ENCODE data around the gene OR2V2.
A peak's percentile ranks its signal among the peaks of the same experiment; 100 is the strongest.

OR2V2 gene

DNA sequence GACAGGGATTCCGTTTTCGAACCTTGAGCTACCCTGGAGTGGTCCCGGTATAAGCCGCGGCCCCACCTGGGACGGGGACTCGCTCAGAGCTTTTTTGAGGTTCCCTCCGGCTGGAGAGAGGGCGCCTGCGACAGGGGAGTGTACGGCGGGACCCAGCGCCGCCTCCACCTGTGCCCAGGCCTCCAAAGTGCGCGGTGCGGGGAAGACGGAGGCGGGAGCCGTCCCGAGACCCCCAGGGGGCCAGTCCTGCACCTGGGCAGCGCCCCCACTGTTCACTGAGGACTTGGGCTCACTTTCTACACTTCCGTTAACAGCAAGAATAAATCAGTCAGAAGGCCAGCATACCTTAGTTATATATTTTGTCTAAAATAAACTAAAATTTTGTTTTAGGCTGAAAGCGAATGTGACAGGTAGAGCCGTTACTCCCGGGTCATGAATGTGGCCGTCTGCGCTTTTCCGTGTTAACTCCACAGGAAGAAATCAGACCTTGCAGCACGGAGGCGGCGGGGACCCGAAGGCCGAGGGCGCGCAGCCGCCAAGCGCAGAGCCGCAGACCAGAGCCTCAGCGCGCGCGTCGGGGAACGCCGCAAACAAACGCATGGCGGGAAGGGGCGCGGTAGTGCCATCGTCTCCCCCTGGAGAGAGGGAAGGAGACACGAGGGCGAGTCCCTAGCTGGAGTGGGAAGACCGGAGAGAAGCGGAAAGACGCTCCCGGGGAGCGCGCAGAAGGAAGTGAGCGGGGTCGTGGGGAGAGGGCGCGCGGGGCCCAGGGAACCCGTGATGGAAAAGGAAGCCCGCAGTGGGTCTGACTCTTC, 43.5 kb downstream of the OR2V2 start:
- DNase-seq (ENCODE audit: low spot score), result peak; percentile 57

DNA sequence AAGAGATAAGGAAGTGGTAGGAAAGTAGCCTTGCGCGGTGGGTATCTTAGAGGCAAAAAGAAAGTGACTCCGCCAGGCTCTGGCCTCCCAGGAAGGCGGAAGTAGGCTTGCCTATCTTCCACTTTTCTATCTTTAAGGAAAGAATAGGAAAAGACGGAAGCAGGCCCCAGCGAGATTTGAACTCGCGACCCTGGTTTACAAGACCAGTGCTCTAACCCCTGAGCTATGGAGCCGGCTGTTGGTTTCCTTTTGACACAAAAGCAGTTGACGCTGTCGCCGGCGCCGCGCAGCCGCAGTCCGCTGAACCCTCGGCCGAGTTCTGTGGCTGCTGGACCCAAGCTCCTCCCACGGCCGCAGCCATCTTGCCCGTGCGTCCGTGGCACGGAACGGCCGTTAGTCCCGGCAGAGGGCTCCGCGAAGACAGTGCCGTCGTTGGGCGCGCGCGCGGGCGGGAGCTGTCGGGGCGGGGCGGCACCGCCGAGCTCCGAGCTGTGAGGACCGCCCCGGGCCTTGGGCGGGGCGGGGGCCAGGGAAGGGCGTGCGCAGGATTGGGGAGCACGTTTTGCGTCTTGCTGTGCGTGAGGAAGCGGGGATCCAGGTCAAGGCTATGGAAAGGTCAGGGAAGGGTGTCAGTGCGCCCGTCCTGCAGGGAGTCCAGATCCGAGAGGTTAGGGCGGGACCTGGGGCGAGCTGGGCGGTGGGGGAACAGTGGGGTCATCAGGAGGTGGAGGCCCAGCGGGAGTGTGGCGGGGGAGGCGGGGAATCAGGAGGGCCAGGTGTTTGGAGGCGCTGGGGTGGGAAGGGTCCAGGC, 44.3 kb downstream of the OR2V2 start:
- DNase-seq (ENCODE audit: low spot score), result peak; percentile 97

DNA sequence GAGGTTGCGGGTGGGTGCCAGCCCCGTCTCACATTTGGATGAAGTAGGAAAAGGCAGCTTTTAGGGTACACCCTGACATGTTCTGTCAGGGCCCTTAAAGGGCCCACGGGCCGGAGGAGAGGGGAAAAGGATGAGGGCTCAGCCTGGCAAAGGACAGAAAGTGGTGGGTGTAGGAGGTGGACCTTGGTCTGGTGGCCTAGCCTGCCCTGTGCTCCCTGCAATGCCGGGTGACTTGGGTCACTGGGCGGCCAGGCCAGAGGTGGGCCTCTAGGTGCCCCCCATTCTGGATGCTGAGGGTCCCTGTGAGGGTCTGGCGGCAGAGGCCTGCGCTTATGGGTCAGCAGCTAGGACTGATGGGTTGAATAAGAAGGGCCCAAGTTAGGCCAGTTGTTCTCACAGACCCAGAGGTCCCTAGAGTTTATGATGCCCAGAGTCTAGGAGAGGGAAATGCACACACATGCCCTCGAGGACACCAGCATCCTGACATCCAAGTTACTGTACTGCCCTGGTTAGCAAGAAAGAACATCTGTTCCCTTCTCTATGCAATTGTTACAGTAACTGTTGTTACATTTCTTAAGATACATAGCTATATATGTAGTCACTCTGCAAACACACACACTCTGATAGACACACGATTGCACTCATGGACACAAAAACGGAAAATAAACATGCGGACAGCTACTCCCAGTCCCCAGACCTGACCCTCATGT, 45.1 kb downstream of the OR2V2 start:
- DNase-seq (ENCODE audit: low spot score), result no peak

DNA sequence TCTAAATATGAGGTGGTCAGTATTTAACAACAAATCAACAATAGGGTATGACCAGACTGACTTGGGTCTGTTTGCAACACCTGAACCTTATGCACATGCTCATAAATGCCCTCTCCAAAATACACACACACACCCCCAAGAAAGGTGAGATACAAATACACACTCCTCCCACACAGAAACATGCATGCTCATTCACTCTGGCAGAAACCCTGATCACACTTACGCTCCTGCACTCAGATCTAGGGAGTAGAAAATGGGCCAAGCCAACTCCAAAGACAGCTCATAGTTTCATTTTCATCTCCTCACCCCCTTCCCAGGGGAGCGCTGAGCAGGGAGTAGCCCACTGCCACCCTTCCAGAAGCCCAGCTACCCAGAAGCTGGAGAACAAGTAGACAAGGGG, 46.3 kb downstream of the OR2V2 start:
- no peak for DNase-seq (ENCODE audit: low spot score)

DNA sequence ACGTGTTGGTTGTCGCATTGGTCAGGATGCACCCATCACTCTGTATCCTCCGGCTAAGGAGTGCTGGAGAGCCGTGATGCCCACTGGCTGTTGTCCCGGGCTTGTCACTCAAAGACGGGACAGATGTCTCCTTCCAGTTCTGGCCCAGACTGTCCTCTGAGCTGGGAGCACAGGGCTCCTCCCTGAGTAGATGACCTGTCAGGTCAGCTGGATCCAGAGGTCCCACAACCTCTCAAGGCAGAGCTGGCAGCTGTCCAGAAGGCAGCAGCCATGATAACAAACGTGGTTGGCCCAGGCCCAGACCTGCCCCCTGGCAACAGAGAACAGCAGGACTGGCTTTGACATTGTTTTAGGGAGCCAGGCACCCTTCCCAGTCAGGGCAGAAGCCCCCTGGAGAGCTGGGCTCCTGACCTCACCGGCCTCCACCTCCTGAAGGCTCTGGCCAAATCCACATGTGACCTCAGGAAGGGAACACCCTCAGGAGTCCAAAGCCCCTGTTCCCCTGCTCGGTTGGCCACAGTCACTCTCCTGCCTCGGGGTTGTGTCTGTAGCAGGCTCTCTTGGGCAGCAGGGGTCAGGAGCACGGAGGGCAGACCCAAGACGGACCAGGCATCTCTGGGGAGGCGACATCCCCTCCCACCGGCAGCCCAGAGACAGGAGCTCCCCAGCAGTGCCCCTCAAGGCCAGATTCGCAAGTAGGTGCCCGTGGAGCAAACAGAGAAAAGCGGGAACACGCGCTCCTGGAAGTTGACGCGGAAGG, 47.3 kb downstream of the OR2V2 start:
- DNase-seq (ENCODE audit: low spot score), result no peak

DNA sequence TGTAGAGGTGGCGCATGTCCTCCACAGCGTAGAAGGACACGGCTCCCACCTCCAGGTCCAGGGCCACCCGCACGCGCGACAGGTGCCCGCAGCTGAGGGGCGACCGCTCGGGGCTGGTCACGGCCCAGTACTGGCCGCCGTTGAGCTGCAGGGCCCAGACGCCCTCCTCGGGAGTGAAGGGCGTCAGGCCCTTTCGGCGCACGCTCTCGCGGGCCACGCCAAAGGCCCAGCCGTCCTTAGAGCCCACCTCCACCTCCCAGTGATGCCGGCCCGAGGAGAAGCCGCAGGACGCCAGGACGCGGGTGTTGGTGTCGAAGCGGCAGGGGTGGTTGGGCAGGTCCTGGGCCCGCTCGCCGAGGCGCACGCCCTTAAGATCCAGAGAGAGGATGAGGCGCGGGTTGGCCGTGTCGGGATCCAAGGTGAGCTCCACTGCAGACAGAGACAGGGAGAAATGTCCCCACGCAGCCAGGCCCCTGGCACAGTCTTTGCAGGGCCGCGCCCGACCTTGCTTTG, 47.9 kb downstream of the OR2V2 start:
- DNase-seq (ENCODE audit: low spot score), result no peak

DNA sequence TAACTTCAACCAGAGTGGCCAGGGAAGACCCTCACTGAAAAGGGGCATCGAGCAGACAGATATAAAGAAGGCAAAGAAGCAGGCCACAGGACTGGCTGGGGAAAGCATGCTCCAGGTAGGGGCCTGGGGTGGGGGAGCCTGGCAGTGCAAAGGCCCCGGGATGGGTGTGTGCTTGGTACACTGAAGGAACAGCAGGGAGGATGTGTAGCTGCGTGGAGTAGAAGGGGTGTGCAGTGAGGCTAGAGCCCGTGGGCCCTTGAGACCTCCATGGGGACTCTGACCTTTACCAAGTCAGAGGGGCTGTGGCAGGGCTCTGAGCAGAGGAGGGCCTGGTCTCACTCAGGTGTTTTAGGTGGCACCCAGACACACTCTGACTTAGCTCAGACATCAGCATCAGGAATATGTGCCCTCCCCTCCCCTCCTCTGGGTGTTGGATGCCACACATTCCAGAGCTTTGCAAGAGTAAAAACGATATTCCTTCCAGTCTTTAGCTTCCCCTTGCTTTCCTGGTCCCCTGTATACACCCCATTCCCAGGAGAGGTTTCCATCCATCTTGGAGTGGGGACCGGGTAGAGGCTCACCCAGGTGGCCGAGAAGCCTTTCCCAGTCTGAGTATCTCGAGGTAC, 50.1 kb downstream of the OR2V2 start:
- no peak for DNase-seq (ENCODE audit: low spot score)

DNA sequence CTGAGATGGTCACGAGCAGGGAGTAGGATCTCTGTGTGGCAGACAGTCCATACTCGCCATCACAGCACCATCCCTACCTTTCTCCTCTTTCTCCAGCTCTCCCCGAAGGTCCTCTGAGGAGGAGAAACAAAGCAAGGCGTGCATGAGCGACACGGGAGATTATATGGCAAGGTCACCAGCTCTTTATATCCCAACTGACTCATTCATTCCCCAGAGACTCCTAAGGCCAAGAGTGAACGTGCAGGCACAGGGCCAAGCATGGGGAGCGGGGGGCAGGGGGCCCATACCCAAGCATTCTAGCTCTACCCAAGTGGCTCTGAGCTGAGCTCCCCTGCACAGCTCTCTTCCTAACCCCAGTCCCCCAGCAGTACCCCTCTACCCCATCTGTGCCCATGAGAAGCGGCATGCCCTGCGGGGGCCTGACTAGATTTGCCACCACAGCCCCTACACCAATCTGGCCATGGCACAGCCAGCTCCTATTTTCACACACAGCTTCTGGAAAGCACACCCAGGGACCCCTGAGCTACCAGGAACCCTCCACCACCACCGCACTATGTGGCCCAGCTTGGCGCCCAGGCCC, 50.8 kb downstream of the OR2V2 start:
- DNase-seq (ENCODE audit: low spot score), result no peak

DNA sequence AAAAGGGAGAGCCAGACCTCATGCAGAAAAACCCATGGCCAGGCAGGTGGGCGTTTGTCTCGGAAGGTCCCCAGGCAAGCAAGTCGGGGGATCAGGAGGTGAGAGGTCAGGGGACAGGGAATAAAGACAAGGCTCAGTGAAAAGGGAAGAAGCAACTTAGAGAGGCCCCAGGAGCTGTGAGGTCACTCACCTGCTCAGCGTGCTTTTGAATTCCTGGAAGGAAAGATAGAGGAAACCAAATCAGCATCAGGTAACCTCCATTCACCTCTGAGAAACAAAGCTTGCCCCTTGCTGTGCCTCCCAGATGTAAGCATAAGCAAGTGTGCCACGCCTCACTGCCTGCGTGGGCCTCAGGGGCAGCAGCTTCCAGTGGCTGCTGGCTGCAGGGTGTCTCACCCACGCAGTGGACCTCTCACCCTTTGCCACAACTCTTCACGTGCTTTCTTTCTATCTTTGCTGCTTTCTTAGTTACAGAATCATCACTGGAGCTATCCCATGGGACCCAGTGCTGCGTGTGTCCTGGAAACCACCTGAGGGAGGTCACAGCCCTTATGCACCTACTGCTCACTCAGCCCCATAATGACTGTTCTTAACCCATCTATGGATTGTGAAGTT, 51.6 kb downstream of the OR2V2 start:
- DNase-seq (ENCODE audit: low spot score), result no peak

DNA sequence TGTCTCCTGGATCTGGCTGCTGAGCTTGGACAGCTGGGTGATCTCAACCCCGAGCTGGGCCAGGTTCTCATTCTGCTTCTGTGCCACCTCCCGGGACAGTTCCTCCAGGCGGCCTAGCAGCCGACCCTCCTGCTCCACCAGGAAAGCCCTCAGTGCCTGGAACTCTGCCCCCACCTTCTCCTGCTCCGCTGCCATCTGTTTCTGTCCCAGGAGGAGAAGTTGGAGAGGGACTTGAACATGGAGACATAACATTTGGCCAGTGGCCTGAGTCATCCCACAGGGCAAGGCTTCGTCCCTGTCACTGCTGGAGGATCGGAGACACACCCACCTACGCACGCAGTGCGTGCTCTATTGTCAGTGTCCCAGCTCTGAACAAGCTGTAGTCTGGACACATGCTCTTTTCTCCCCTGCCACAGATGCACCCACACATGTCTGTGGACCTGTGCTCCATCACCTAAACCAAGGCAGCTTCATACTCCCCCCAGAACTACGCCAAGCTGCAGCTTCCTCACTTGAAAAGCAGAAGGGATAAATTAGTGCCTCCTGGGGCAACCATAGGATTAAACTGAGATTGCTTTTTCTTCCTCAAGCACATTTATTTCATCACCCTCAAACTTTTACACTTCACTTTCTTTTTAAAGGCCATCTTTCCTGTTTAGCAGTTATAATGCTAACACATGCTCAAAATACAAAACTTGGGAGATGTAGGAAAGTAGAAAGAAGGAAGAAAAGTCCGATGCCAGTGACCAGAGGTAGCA, 52.7 kb downstream of the OR2V2 start:
- DNase-seq (ENCODE audit: low spot score), result no peak

DNA sequence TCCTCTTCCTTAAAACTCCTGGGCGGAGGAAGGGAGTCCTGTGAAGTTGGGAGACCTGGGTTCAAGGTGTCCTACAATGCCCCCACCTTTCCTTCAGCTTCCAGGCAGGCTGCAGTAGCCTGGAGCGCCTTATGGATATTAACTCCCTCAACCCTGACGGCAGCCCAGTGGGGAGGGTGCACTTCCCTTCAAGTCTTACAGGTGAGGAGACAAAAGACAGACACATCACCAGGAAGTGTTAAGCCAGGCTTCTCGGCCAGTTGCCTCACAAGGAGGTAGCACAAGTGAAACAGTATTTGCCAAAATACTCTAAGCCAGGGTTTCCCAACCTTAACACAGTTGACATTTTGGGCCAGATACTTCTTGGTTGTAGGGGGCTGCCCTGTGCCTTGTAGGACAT, 53.4 kb downstream of the OR2V2 start:
- no peak for DNase-seq (ENCODE audit: low spot score)

DNA sequence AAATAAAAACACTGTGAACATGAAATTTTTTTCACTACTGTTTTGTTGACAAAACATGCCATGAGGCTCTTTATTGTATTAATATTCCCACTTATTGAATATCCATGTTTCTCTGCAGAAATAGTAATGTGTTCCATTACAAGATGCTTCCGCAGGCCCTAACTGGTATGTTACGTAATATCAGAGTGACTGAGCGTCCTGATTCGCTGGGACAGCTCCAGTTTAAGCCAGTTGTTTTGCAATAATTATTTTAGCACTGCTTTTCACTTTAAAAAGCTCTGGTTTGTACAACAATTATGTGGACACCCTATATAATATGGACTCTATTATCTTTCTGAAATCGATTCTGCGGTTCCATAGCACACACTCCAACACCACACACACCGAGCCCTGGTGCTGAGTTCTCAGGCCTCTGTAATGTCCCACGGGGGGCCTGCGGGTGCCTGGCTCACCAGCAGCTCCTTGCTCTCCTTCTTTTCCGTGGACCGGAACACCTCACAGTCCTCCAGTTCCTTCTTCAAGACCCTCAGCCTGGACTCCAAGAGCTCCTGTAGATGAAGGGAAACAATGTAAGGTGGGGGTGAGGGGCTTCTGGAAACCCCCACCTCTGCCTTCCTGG, 55.8 kb downstream of the OR2V2 start:
- no peak for DNase-seq (ENCODE audit: low spot score)

DNA sequence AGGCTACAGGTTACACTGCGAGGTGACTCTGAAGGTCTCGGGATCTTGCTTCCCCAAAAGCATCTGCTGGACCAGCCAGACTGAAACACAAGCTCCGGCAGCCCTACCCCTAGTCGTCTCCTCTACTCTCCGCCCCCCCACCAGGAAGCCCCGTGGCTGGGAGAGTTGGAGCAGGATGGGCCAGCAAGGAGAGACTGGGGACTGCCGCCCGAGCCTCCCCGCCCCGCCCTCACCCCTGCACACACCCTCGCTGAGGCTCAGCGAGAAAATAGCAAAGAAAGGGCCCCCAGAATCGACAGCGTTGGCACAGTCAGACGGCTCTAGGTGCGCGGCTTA, 56.4 kb downstream of the OR2V2 start:
- no peak for DNase-seq (ENCODE audit: low spot score)

DNA sequence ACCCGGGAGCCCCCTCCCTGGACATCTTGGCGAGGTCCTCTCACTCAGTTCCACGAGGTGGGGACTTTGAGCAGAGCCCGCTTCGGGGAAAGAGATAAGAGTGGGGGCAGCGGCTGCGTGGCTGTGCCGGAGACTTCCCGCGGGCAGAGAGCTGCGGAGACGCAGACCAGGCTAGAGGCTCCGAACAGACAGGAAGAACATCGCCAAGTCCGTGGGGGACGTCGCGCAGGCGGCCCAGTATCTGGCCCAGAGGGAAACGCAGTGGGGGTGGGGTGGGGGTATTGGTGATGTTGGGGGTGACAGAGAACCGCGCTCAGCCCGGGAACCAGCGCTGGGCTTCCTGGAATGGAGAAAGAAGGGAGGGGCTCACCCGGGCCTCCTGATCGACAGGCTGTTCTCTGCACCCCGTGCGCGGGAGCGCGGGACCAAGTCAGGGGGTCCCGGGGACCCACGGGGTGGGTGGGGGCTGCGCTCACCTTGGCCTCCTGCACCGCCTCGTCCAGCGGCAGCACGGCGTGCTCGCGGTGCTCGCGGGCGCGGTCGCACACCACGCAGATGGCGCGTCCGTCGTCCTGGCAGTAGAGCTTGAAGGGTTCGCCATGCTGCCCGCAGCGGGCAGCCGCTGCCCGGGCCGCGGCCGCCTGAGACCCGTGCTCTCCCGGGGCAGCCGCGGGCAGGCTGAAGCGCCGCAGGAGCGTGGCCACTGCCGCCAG, 56.9 kb downstream of the OR2V2 start:
- DNase-seq (ENCODE audit: low spot score), result peak; percentile 41

DNA sequence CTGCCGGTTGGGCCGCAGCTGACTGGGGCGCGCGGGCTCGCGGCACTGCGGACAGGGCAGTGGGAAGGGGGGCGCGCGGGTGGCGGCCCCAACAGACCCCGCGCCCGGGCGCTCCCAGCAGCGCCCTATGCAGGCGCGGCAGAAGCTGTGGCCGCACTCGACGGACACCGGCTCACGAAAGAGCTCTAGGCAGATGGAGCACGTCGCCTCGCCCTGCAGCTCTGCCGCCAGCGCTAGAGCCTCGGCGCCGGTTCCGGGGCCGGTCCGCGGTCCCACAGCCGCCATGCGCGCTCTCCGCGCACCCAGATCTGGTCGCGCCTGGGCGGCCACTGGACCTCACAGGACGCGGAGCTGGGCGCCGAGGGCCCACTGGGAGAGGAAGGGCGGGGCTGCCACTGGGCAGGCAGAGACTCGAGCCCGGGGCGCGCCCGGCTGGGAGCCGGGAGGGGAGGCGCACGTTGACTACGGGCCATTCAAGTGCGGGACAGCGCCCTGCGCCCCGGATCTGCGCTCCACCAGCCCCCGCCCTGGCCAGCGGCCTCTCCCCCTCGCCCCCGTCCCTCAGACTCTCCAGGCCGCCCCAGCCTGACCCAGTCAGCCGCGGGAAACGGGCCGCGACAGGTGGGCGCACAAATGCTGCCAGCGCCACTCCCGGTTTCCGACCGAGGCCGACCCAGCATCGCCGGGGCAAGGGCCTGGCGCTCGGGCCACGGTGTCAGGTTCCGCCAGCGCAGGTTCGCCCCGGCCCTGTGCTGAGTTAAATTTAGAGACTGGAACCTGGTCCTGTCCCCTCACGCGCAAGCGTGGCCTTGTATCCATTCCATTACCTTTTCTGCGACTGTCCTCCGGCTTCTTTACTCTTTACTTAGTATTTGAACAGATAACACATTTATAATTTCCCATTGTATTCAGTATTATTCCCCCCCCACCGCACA, 57.7 kb downstream of the OR2V2 start, which contains the start of gene TRIM7:
Gene TRIM7 (minus strand): TSS at position 371 of the 935 bp plus-strand sequence. CDS start 86 bp downstream, at position 285.
- DNase-seq (ENCODE audit: low spot score), result peak; percentile 74

DNA sequence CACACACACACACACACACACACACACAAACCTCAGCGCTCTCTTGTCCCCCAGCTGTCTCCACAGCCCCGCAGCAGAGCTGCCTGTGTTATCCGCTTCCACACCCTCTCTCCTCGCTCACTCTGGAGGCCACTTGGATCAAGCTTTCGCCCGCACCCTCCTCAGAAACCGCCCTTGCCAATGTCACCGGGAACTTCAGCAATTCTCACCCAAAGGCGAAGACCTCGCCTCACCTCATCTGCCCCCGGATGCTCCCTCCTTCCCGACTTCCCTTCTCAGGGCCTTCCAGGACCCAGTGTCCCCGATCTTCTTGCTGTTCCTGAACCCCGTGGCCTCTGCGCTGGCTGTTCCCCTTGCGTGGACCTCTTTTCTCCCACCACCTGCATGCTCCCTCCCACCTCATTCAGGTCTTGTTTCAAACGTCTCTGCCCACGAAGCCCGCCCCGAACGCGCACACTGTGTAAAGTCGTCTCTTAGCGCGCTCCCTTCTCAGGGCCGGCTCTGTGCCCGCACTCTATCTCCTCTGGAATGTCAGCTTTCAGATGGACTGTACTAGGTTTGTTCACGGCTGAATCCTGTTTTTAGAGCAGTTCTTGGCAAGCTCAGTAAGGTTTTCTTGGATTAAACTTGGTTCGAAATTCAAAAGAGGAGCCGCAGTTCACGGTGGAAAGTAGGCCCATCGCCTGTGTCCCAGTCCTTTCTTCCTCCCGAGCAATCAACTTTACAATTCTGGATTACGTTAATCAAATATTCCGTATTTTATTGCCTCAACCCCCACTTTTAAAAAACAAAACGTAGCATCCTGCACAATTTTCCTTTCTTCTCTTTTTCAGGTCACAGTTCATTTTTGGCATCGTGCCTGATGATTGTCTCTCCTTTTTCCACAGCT, 58.6 kb downstream of the OR2V2 start:
- DNase-seq (ENCODE audit: low spot score), result no peak

Data from LoVo (cell line).